Measurements from ENCODE around the gene DDTL. TPM values are rescaled to one million over a fixed set of nuclear protein-coding genes. Genes with fewer than 3 reads are reported as not detected.
"Not testable (repeated sequence)": the region's sequence is repeated elsewhere in the genome, so short reads cannot be mapped to it uniquely, and the experiment has no call there.

Gene DDTL
- total RNA-seq, 2 experiments from 2014 or later: not detected

DNA sequence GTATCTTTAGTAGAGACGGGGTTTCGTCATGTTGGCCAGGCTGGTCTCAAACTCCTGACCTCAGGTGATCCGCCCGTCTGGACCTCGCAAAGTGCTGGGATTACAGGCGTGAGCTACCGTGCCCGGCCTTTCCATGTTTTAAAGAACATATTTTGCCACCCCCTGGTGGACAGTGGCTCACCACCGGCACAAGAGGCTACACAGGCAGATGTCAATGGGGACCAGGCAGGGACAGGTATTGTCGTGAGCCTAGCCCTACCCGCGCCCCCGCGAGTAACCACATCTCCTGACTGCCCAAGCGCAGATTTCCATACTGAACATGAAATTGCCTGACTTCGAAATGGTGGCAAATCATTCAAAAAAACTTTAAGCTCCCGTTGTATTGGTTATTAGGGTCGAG is 594 bp upstream of the DDTL start:
- POLR2A ChIA-PET, CTCF ChIA-PET: not testable (repeated sequence)

DNA sequence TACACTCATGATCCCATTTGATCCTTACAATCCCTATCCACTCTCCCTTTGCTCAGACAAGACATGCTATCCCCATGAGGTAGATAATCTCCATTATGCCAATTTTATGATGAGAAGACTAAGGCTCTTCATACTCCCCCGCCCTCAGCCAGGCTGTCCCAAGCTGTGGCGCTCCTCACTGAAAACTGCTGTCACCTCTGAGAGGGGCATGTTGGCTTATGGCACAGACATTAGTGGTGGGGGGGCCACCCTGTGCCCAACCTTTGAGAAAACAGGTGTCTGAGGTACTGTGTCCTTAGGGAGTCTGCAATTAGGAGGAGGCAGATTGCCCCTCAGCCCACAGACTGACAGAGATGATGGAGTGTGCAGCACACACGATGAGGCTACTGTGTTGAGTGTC is 2.4 kb downstream of the DDTL start:
- ChIA-PET CTCF (no interaction called here), POLR2A (no interaction called here)

DNA sequence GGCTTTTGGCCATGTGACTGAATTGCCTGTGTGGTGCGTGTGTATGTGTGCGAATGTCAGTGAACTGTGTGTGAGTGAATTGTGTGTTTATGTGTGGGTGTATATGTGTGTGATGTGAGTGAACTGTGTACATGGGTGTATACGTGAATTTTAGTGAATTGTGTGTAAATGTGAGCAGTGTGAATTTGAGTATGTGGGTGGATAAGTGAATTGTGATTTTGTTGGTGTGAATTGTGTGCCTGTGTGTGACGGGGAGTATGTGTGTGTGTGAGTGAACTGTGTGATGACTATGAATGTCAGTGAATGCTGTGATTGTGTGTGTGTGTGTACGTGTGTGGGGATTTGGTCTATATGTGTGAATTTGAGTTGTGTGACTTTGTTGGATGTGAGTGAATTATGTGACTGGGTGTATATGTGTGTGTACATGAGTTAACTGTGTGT is 3.5 kb downstream of the DDTL start:
- ChIA-PET CTCF (no interaction called here), POLR2A (no interaction called here)

DNA sequence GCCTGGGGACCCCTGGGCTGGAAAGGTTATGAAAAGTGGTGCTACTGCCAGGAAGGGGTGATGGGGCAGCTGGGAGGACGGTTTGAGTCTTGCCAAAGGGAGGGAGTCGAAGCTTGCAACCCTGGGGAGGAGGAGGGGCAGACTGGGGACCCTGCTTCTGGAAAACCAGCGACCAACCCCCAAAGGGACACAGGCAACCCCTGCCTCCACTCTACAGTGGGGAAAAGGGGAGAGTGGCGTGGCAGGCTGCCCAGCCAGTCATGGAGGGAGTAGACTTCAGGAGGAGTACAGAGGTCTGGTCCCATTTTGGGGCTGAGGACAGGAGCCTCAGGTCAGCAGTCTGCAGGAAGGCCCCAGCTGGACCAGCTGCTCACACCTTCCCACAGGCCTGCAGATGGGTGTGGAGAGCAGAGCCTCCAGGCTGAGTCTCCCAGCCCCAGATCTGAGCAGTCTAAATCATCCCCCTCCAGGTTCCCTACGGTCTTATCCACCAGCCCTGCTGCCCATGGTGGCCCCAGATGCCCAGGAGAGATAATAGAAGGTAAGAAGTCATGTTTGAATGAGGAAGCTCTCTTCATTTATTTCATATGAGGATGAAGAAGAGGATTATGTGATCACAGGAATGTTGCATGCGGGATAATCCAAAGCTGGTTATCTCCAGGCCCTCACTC is 4.3 kb downstream of the DDTL start:
- ChIA-PET POLR2A (no interaction called here), CTCF (no interaction called here)

DNA sequence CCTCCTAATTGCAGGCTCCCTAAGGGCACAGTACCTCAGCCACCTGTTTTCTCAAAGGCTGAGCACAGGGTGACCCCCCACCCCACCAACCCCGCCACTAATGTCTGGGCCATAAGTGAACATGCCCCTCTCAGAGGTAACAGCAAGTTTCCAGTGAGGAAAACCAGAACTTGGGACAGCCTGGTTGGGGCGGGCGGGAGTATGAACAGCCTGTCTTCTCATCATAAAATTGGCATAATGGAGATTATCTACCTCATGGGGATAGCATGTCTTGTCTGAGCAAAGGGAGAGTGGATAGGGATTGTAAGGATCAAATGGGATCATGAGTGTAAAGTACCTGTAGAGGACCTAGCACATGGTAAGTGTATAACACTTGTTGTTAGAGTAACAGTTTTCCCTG is 5.2 kb downstream of the DDTL start:
- POLR2A ChIA-PET, CTCF ChIA-PET: not testable (repeated sequence)

DNA sequence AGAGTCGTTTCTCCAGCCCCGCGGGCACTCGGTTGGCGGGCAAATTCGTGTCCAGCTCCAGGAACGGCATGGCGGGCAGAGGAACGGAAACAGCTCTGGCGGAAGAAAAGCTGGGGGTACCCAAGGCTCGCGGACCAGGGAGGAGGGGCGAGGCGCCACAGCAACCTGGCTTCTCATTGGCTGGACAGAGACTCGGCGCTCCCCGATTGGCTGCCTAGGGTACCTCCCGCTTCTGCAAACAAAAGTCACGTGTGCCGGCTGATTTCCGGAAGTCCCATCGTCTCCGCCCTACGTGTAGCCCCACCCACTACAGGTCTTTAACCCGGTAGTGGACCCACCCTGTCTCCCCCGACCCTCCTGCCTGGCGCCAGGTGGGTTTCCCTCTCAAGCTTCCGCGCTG is 7.7 kb downstream of the DDTL start, which contains the start of gene DDT:
TSS of gene DDT (minus strand) at position 97 of the 400 bp plus-strand sequence. CDS start at position 70, 27 bp downstream.
- CTCF ChIA-PET, POLR2A ChIA-PET: not testable (repeated sequence)

DNA sequence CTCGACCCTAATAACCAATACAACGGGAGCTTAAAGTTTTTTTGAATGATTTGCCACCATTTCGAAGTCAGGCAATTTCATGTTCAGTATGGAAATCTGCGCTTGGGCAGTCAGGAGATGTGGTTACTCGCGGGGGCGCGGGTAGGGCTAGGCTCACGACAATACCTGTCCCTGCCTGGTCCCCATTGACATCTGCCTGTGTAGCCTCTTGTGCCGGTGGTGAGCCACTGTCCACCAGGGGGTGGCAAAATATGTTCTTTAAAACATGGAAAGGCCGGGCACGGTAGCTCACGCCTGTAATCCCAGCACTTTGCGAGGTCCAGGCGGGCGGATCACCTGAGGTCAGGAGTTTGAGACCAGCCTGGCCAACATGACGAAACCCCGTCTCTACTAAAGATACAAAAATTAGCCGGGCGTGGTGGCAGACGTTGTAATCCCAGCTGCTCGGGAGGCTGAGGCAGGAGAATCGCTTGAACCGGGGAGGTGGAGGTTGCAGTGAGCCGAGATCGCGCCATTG is 8.2 kb downstream of the DDTL start:
- CTCF ChIA-PET: not testable (repeated sequence)

DNA sequence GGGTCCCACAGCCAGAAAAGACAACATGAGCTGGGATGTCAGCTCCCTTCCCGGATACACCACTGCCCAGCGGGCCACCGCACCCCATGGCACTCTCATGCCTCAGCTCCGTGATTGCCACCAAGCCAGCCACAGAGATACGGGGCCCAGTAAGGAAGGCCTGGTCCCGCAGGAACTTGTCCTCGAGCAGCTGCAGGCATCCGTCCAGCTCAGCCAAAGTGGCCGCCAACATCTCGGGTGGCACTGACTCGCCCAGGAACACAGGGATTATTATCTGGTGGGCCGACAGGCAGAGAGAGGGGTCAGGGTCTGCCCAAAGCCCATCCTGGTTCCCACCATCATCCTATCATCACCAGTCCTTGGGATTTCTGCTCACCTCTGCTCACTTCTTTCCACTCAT is 10.6 kb downstream of the DDTL start:
- CTCF ChIA-PET, POLR2A ChIA-PET: not testable (repeated sequence)

More for the DNA sequence above, 8.2 kb downstream of the DDTL start:
- POLR2A ChIA-PET: not testable (repeated sequence)

DNA sequence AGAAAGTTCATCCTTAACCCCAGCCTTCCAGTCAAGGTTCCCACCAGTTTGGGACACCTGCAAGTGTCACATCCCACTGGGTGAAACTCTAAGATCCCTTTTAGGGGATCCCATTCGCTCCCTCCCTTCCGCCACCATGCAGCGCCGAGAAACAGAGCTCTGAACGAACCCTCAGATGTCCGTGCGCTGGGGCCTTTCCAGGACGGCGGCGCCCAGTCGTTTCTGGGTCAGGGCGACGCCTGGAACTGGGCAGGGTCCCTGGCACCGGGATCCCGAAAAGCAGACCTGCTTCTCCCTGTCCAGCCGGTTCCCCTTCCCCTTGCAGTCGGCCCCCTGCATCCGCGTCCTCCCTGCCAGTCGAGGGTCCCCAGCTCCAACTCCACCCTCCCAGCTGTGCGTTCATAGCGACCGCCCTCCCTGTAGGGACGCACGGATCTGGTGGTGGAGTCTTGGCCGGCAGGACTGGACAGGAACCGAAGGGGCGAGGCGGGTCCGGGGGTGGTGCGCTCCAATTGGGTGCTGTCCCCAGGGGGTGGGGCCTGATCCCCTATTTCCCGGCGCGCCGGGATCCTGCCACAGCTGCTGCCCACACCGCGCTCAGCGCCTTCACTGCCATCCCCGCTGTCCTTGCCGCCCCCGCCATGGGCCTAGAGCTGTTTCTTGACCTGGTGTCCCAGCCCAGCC is 13.0 kb downstream of the DDTL start, which contains the start of gene GSTT2:
TSS of gene GSTT2 (plus strand) at position 578 of the 684 bp plus-strand sequence.
- POLR2A ChIA-PET, CTCF ChIA-PET: not testable (repeated sequence)

DNA sequence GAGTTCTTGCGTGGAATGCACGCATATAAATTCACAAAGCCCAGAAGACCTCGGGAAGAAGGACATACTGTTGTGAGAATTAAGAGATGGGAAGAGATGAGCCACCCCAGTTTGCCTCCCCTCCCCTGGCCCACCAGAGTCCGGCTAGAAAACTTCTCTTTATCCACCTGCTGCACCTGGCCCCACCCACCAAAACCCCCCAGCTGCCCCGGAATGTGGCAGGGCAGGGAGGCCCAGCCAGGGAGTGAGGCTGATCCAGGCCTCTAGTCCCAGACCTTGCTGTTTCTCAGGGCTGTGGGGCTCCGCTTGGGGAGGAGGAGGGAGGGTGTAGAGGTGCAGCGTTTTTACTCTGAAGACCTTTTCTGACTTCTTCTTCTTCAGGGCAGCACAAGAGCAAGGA is 13.9 kb downstream of the DDTL start:
- POLR2A ChIA-PET, CTCF ChIA-PET: not testable (repeated sequence)

DNA sequence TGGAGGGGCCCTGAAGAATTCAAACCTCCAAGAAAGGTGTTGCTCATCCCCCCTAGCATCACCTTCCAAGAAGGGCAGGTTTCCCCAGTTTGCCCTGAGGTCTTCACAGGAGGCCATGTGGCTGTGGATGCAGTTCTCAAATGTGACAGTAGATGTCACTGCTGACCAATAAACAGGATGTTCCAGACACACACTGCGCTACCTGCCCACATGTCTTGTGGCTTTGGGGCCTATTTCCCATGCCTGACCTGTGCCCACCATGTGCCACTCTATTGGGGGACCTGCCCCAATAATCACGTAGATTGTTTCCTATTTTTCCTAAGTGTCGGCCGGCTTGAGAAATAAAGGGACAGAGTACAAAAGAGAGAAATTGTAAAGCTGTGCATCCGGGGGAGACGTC is 17.7 kb downstream of the DDTL start:
- POLR2A ChIA-PET: no interaction called here
- CTCF ChIA-PET: no interaction called here

DNA sequence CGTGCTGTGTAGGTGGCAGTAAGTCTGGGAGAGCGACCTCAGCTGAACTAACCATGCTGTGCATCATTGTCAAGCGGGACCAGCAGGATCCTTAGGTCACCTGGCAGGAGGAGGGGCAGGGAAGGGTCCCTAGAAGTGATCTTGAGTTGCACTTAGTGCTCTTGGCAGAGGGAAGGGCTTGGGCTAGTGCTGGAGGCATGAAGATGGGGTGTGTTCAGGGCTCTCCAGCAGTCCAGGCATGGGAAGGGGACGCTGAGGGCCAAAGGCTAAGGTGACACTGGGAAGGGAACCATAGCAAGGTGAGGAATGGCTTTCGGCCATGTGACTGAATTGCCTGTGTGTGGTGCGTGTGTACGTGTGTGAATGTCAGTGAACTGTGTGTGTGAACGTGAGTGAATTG is 19.4 kb downstream of the DDTL start:
- POLR2A ChIA-PET, CTCF ChIA-PET: not testable (repeated sequence)

DNA sequence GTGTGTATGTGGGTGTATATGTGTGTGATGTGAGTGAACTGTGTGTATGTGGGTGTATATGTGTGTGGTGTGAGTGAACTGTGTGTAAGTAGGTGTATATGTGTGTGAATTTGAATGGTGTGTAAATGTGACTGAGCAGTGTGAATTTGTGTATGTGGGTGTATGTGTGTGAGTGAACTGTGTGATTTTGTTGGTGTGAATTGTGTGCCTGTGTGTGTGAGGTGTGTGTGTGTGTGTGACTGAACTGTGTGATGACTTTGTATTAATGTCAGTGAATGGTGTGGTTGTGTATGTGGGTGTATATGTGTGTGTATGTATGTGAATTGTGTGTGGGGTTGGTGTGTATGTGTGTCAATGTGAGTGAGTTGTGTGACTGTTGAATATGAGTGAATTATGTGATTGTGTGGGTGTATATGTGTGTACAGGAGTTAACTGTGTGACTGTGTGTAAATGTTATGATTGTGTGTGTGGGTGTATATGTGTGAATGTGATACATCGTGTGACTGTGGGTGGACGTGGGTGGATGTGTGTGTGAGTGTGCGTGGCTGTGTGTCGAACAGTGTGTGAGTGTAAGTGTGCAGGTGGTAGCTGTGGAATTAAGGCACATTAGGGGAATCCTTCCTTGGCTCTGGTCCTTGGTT is 20.0 kb downstream of the DDTL start:
- CTCF ChIA-PET, POLR2A ChIA-PET: not testable (repeated sequence)

DNA sequence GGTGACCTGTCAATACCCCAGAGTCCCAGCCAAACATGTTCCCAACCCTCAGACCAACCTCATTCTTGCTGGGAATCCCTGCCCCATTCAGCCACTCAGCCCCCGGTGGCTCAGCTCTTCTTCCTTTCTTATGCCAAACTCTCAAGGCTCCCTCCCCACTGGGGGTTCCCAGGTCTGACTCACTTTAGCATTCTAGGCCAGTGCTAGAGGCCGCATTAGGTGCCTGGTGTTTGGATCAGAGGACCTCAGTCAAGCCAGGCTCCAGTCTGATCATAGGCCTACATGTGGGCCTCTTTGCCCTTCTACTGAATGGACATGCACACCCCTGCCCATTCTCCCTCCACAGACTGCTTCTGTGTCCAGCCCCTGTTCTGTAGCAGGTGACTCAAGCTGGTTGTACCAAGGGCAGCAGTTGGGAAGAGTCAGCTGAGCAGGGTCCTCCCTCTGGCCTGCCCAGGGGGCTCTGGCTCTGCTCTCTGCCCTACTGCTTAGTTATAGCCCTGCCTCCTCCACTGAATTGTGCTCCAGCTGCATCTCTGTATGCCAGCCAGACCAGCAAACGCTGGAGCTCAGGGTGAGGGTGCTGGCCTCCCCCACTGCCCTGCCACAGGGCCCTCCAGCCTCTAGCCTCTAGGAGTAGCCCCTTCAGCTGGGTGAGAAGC is 23.0 kb downstream of the DDTL start:
- POLR2A ChIA-PET, CTCF ChIA-PET: not testable (repeated sequence)

DNA sequence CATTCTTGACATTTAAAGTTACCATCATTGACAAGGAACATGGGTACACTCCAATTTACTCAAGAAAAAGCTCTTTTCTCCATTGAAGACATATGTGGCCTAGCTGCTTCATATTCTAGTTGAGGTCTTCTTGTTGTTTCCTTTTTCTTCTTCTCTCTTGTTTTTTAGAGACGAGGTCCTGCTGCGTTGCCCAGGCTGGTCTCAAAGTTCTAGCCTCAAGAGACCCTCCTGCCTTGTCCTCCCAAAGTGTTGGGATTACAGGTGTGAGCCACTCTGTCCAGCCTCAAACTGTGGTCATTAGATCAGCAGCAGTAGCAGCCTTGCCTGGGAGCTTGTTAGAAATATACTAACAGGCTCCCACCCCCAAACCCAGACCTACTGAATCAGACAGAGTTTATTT is 26.4 kb downstream of the DDTL start:
- POLR2A ChIA-PET, CTCF ChIA-PET: not testable (repeated sequence)

DNA sequence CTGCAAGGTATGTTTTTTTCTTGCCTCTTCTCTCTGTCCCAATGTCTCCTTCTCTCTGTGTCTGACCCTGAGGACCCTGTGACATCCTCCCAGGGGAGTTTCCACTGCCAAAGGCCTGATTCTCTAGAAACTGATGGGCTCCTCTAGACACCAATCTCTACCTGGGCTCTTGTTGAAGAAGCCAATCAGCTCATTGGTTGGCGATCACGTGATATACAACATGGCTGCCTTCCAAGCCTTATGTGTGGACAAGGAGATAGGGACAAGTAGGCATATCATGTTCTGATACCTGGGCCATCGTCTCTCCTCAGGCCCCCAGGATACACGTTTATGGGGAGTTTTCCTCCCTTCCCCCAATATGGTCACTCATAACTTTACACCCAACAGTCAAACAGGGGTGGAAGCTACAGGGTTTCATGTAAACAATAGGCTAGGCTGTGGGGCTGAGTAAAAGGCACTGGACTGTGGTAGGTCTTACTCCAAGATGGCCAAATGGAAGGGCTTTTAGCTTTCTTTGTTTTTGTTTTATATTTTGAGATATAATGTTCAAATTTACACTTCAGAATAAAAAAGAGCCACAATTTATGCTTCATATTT is 27.0 kb downstream of the DDTL start:
- CTCF ChIA-PET, POLR2A ChIA-PET: not testable (repeated sequence)

DNA sequence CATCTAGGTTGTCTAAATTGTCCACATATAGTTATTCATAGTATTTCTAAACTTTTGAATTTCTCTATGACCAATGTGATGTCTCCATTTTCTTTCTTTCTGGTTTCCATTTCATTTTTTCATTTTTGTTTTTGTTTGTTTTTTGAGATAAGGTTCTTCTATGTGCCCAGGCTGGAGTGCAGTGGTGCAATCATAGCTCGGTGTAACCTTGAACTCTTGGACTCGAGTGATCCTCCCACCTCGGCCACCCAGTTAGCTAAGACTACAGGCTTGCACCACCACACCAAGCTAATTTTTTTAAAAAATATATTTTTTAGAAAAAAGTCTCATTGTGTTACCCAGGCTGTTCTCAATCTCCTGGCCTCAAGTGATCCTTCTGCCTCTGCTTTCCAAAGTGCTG is 30.4 kb downstream of the DDTL start:
- ChIA-PET POLR2A (no interaction called here), CTCF (no interaction called here)

DNA sequence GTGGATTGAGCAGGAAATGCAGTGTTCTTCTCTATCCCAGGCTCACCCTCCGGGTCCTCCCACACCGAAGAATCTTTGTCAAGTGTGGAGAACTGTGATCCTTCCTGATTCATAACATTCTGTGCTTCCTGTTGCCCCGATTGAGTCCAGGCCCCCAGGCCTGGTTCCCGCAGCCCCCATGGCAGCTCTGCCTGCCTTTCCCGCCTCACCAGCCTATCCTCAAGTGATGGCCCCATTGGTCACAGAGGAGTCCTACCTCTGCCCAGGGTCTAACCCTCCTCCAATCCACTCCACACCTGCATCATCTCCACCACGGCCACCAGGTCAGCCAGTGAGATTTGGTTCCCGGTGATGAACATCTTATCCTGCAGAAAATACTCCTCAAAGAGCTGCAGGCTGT is 33.1 kb downstream of the DDTL start:
- CTCF ChIA-PET, POLR2A ChIA-PET: not testable (repeated sequence)

DNA sequence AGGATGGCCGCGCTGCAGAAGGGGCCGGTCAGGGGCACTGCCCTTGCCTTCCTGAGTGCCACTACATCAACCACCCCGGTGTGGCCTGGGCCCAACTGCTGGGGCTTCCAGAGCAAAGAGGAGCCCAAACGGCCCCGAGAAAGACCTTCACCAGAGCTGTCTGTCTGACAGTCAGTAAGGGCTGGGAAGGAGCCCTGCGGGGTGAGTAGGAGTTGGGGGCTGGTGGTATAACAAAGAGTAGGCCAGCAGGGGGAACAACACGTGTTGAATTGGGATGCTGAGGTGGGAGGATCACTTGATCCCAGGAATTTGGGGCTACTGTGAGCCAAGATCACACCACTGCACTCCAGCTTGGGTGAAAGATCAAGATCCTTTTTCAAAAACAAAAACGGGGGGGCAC is 34.6 kb downstream of the DDTL start:
- CTCF ChIA-PET: no interaction called here
- POLR2A ChIA-PET: no interaction called here

DNA sequence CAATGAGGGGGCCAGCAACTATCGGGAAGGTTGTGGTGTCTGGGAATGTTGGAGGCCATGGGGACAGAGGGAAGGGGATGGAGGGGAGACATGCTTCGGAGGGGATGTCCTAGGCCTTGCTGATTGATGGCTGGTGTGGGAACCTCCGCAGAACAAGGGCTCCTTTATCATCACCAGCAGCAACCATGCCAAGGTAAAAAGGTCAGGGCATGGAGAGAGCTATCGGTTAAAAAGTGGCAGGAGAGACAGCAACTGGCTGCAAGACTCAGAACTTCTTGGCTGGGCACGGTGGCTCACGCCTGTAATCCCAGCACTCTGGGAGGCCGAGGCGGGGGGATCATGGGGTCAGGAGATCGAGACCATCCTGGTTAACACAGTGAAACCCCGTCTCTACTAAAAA is 35.6 kb downstream of the DDTL start:
- ChIA-PET POLR2A (no interaction called here), CTCF (interaction anchor here (0.7 kb wide), 1 partner anchor 11 kb away, joined by 5 read pairs; no protein-coding TSS in a partner anchor)

Measured in activated CD8-positive, alpha-beta memory T cell treated with anti-CD3 and anti-CD28 coated beads for 36 hours (primary cell).